Adipocyte (in vitro differentiated cells): ENCODE results near the gene HABP2.

Experiments used
- DNase-seq: peaks from one replicate; pipeline ENCODE4 v3.0.0-alpha.2; 2015; ENCODE audit warnings: low read depth
- H3K27me3 ChIP-seq: replicated peaks from 2 replicates; pipeline ENCODE4 v1.7.0; 2013; ENCODE audit warnings: mild to moderate bottlenecking, low read length, moderate library complexity; ENCODE audit not compliant: control insufficient read depth, insufficient read depth
- H3K36me3 ChIP-seq: 2 replicates; pipeline ENCODE4 v1.7.0; 2013; ENCODE audit warnings: low read length, mild to moderate bottlenecking, moderate library complexity; ENCODE audit not compliant: control insufficient read depth, insufficient read depth, severe bottlenecking
- H3K4me1 ChIP-seq: 2 replicates; pipeline ENCODE4 v1.7.0; 2013; ENCODE audit warnings: mild to moderate bottlenecking, low read length, moderate library complexity; ENCODE audit not compliant: control insufficient read depth, insufficient read depth
- H3K4me3 ChIP-seq: 2 replicates; pipeline ENCODE4 v1.7.0; 2013; ENCODE audit warnings: mild to moderate bottlenecking, low read length, moderate library complexity
- H3K9ac ChIP-seq: 2 replicates; pipeline ENCODE4 v1.7.0; 2013; ENCODE audit warnings: mild to moderate bottlenecking, low read length, moderate library complexity
- H3K9me3 ChIP-seq: 2 replicates; pipeline ENCODE4 v1.7.0; 2013; ENCODE audit warnings: mild to moderate bottlenecking, low read length, moderate library complexity; ENCODE audit not compliant: control insufficient read depth

Gene HABP2

GRCh38 chr10:113543107-113543955, 9.5 kb upstream of the HABP2 start:
- no peak for DNase-seq
- Histone ChIP-seq H3K4me3 (no peak overlapping the region), H3K27me3 (no peaks in the 10 kb centered on the region), H3K9ac (no peak overlapping the region), H3K36me3 (no peaks in the 10 kb centered on the region), H3K9me3 (no peaks in the 10 kb centered on the region), H3K4me1 (peaks cover 30% of the 10 kb centered on the region)

- no peaks in the 10 kb centered on the region for H3K27me3 ChIP-seq
- H3K36me3 ChIP-seq = no peaks in the 10 kb centered on the region
- no peaks in the 10 kb centered on the region for H3K9me3 ChIP-seq
- no peak overlapping the region for H3K4me3 ChIP-seq
- no peak for DNase-seq
- H3K4me1 ChIP-seq = peaks cover 25% of the 10 kb centered on the region
- no peak overlapping the region for H3K9ac ChIP-seq
Measured at GRCh38 chr10:113544392-113544791, 8.5 kb upstream of the HABP2 start.

GRCh38 chr10:113547426-113547825, 5.4 kb upstream of the HABP2 start:
- Histone ChIP-seq H3K4me1 (no peaks in the 10 kb centered on the region), H3K9ac (no peak overlapping the region), H3K27me3 (no peaks in the 10 kb centered on the region), H3K36me3 (no peaks in the 10 kb centered on the region), H3K4me3 (no peak overlapping the region), H3K9me3 (no peaks in the 10 kb centered on the region)
- DNase-seq = no peak

DNA sequence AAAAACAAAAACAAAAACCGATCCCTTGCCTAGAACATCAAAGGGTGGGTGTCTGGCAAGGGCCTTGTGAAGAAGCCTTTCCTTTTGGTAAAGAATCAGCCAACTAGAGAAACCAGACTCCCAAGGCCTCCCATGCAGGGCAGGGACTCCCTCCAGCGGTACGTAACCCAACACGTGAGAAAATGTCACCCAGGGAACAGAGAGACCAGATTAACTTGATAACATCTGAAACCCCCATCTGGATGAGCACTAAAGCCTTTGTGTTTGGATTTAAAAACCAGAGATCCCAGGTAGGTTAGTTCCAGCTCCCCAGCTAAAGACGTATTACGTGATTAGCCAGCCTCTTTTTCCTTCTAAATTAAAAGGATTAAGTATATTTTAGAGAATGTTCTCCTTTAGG, 3.0 kb upstream of the HABP2 start:
- Histone ChIP-seq H3K36me3 (no peaks in the 10 kb centered on the region), H3K9me3 (no peaks in the 10 kb centered on the region), H3K27me3 (no peaks in the 10 kb centered on the region), H3K4me1 (no peaks in the 10 kb centered on the region), H3K9ac (no peak overlapping the region), H3K4me3 (no peak overlapping the region)
- DNase-seq = no peak

- H3K9me3 ChIP-seq = no peaks in the 10 kb centered on the region
- H3K36me3 ChIP-seq = no peaks in the 10 kb centered on the region
- no peaks in the 10 kb centered on the region for H3K27me3 ChIP-seq
- no peak overlapping the region for H3K9ac ChIP-seq
- DNase-seq = no peak
- H3K4me1 ChIP-seq = no peaks in the 10 kb centered on the region
- H3K4me3 ChIP-seq = no peak overlapping the region
Measured at GRCh38 chr10:113550365-113550764, 2.5 kb upstream of the HABP2 start.

DNA sequence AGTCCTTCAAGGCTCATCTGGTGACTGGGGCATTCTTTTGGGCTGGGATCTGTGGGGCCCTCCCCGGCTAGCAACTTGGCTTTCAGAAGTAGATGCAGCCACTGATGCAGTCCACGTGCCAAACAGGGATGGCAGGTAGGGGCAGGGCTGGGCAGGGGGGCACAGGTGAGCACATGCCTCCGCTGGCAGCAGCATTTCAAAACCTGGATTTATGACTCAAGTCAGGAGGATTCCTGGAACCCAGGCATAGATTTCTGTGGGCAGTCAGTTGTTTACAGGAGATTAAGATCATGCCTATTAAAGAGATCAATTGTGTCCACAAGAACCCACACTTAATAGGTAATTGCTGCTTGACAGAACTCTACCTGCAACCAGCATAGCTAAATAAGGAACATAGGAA, 839 bp upstream of the HABP2 start:
- Histone ChIP-seq H3K4me3 (no peak overlapping the region), H3K36me3 (no peaks in the 10 kb centered on the region), H3K9ac (no peak overlapping the region), H3K9me3 (no peaks in the 10 kb centered on the region), H3K27me3 (no peaks in the 10 kb centered on the region), H3K4me1 (no peaks in the 10 kb centered on the region)
- DNase-seq = no peak

DNA sequence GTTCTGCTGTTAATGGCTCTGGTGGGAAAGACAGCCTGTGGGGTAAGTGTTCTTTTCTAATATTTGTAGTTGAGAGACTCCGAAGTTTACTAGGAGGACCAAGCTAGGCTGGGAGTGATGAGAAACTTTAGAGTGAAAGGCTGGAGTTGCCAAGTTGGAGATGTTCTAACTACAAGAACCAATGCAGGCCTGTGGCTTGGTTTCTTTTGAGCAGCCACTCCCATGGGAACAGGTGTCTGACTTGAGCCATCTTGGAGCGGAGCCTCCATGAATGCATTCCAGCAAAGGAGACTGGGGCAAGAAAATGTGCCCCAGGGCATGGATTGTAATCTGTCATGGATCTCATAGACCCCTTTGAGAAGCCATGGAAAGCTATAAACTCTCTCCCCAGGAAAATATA, 296 bp downstream of the HABP2 start:
- H3K36me3 ChIP-seq = no peaks in the 10 kb centered on the region
- no peak overlapping the region for H3K4me3 ChIP-seq
- peaks cover under 1% of the 10 kb centered on the region for H3K27me3 ChIP-seq
- no peaks in the 10 kb centered on the region for H3K9me3 ChIP-seq
- no peak overlapping the region for H3K9ac ChIP-seq
- no peaks in the 10 kb centered on the region for H3K4me1 ChIP-seq
- DNase-seq = no peak

DNA sequence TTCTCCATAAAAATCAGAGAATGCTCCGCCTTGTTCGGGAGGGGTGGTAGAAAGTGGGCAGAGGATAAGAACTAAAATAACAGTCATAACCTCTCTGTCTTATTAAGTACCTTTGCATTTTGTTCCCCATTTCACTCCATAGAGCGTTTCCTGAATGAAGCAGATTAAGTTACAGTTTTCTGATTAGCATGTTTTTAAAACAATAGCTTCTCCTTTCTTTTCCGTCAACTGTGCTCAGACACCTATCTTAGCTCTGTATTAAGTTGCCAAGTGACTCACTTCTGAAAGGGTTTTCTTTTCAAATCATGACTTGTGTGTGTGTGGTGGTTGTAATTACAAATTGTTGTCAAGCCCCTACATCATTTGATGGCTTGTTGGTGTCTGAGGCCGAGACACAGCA, 1.4 kb downstream of the HABP2 start:
- no peak overlapping the region for H3K4me3 ChIP-seq
- DNase-seq = no peak

DNA sequence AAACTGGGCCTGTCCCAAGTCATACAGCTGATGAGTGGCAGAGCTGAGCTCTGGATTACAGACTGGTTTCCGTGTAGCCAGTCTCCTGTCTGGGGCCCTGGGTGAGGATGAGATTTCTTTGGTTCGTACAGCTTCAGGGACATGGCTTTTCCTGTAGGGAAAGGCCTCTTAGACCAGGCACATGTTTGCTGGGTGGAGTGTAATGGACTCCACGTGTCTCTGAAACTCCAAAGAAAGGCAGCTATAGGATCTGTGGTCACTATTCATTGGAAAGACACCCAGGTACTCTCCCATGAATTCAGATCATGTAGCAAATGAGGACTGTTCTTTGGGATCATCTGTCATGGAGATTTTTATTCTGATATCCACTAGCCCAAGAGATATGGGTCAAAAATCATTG, 2.4 kb downstream of the HABP2 start:
- H3K27me3 ChIP-seq = peaks cover 5% of the 10 kb centered on the region
- H3K9ac ChIP-seq = no peak overlapping the region
- no peaks in the 10 kb centered on the region for H3K36me3 ChIP-seq
- no peak for DNase-seq
- H3K4me3 ChIP-seq = no peak overlapping the region
- no peaks in the 10 kb centered on the region for H3K4me1 ChIP-seq
- no peaks in the 10 kb centered on the region for H3K9me3 ChIP-seq

More for the DNA sequence above, 1.4 kb downstream of the HABP2 start:
- peaks cover 5% of the 10 kb centered on the region for H3K27me3 ChIP-seq
- no peak overlapping the region for H3K9ac ChIP-seq
- H3K9me3 ChIP-seq = no peaks in the 10 kb centered on the region
- H3K36me3 ChIP-seq = no peaks in the 10 kb centered on the region
- H3K4me1 ChIP-seq = no peaks in the 10 kb centered on the region

DNA sequence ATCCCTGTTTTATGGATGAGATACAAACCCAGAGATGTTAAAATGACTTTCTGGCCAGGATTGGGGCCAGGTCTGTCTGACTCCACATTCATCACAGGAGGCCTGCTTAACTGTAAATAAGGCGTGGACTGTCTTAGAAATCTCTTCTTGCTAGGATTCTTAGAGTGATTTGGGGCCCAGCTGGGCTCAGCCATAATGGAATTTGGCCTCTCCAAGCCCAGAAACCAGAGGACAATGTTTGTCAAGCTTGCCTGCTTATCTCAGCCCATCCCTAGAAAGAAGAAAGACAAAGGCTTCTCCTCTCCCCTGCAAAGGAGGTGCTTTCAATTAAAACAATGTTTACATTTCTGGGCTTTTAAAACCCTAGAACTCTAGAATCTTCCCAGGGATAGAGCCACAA, 2.9 kb downstream of the HABP2 start:
- no peak for DNase-seq
- Histone ChIP-seq H3K27me3 (peaks cover 5% of the 10 kb centered on the region), H3K9ac (no peak overlapping the region), H3K4me3 (no peak overlapping the region), H3K4me1 (no peaks in the 10 kb centered on the region), H3K36me3 (no peaks in the 10 kb centered on the region), H3K9me3 (no peaks in the 10 kb centered on the region)

DNA sequence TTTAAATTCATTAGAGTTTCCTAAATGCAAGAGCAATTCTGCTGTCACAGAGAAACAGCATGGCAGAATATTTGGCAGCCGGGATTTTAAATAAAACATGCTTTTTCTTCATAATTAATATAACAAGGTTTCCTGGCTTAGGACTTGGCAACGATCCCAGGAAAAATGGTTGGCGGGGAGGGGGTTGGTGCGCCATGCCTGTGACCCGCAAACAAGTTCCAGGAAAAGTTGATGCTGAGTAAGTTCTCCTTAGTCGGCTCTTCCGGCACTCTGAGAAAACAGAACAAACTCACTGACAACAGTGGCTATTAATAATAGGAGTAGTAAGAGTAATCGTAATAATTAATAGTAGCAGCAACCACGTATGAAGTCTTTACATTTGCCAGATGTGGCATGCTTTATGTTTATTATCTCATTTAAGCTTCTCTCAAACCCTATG, 4.6 kb downstream of the HABP2 start:
- Histone ChIP-seq H3K4me1 (no peaks in the 10 kb centered on the region), H3K9me3 (no peaks in the 10 kb centered on the region), H3K27me3 (peaks cover 5% of the 10 kb centered on the region), H3K36me3 (no peaks in the 10 kb centered on the region), H3K4me3 (no peak overlapping the region), H3K9ac (no peak overlapping the region)
- no peak for DNase-seq

DNA sequence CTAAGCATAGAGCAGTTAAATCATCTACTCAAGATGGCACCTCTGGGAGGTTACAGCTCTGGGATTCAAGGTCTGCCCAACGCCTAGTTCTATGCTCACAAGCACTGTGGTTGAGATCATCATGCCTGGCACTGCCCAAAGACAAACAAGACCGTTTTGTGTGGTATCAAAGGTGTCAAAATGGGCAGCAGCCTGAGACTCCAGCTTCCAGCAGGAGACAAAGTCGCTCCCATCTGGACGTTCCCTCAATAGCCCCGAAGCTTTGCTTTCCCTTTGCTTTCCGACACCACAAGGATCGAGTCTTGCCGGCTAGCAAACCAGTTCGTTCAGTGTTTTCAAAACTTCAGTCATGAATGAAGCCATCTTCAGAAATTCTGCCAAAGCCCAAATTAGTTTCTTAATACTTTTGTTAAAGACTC, 5.1 kb downstream of the HABP2 start:
- no peaks in the 10 kb centered on the region for H3K9me3 ChIP-seq
- H3K36me3 ChIP-seq = no peaks in the 10 kb centered on the region
- peaks cover under 1% of the 10 kb centered on the region for H3K4me1 ChIP-seq
- H3K27me3 ChIP-seq = peaks cover 5% of the 10 kb centered on the region
- DNase-seq = no peak
- H3K4me3 ChIP-seq = no peak overlapping the region
- no peak overlapping the region for H3K9ac ChIP-seq
